BLaER1 treated with 17β-estradiol and CSF1 and Interleukin-3, amounts not matched to agents 10 nM and 100 nM (cell line): ENCODE measurements around the gene BUD31.

Experiments
- H3K27ac ChIP-seq, 11 experiments: shearing (Covaris generic); formaldehyde crosslinking; 2 replicates each; pipeline ENCODE4 v1.8.1; 2022
- H3K27me3 ChIP-seq, 11 experiments: shearing (Covaris generic); formaldehyde crosslinking; 2 replicates each; pipeline ENCODE4 v1.8.1; 2022
- H3K36me3 ChIP-seq, 11 experiments: shearing (Covaris generic); formaldehyde crosslinking; 2 replicates each; pipeline ENCODE4 v1.8.1; 2022
- H3K4me1 ChIP-seq, 10 experiments: shearing (Covaris generic); formaldehyde crosslinking; 2 replicates each; pipeline ENCODE4 v1.8.1; 2022
- H3K4me2 ChIP-seq, 11 experiments: shearing (Covaris generic); formaldehyde crosslinking; 2 replicates each; pipeline ENCODE4 v1.8.1; 2022
- H3K4me3 ChIP-seq, 10 experiments: shearing (Covaris generic); formaldehyde crosslinking; 2 replicates each; pipeline ENCODE4 v1.8.1; 2022
- H3K9ac ChIP-seq, 11 experiments: shearing (Covaris generic); formaldehyde crosslinking; 2 replicates each; pipeline ENCODE4 v1.8.1; 2022
- H3K9me3 ChIP-seq, 11 experiments: shearing (Covaris generic); formaldehyde crosslinking; replicated peaks in 1 of 11; 2 replicates each; pipeline ENCODE4 v1.8.1; 2022
- H4K20me1 ChIP-seq, 11 experiments: shearing (Covaris generic); formaldehyde crosslinking; 2 replicates each; pipeline ENCODE4 v1.8.1; 2022
- Cebpa-rat ChIP-seq, 11 experiments: shearing (Covaris generic); IDR thresholded peaks; 2 replicates each; pipeline ENCODE4 v1.8.1; 2022

Gene BUD31

DNA sequence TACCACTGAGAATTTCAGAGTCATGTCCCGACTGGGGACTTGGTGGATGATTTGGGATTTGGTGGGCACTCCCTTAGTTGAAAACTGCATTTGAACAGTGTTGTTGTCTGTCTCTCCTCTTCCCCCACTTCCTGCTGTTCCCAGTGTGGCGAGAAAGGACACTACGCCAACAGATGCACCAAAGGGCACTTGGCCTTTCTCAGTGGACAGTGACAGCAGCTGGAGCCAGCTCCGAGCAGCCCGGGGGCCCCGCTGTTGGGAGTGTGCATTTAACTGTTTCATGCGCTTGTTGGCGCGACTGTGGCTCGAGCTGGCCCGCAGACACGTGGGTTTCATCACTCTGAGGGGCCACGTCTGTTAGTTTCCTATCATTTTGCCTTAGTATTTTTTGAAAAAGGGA lies 47.5 kb downstream of the BUD31 start:
- TF ChIP-seq Cebpa-rat (IDR thresholded peaks at IDR 0.05), result no peak
- Histone ChIP-seq H3K27me3 (no peaks in the 10 kb centered on the region), H3K9me3 (no peaks in the 10 kb centered on the region), H3K9ac (no peak overlapping the region; a peak in 1 of 22 replicates), H3K4me3 (no peak overlapping the region), H3K4me2 (no peak overlapping the region), H3K27ac (no peak overlapping the region), H3K36me3 (peaks cover 98 to 100% (median 100%) of the 10 kb centered on the region in 11 experiments), H3K4me1 (peaks cover 0 to 16% (median 9%) of the 10 kb centered on the region in 10 experiments; a peak in 9 of 20 replicates), H4K20me1 (peaks cover 85 to 100% (median 100%) of the 10 kb centered on the region in 11 experiments)

GRCh38 chr7:99457050-99457649 lies 48.4 kb downstream of the BUD31 start:
- Histone ChIP-seq H3K4me2 (no peak overlapping the region), H3K9me3 (no peaks in the 10 kb centered on the region), H3K4me1 (peaks cover 0 to 20% (median 12%) of the 10 kb centered on the region in 10 experiments; a peak in 11 of 20 replicates), H3K4me3 (no peak overlapping the region), H3K27ac (no peak overlapping the region), H4K20me1 (peaks cover 88 to 100% (median 100%) of the 10 kb centered on the region in 11 experiments), H3K36me3 (peaks cover 99 to 100% (median 100%) of the 10 kb centered on the region in 11 experiments), H3K9ac (no peak overlapping the region), H3K27me3 (no peaks in the 10 kb centered on the region)
- TF ChIP-seq Cebpa-rat (IDR thresholded peaks at IDR 0.05), result no peak

- H3K27ac ChIP-seq, result no peak overlapping the region
- peaks cover 89 to 100% (median 100%) of the 10 kb centered on the region in 11 experiments for H4K20me1 ChIP-seq
- H3K4me1 ChIP-seq, result peaks cover 4 to 25% (median 12%) of the 10 kb centered on the region in 10 experiments; a peak in 17 of 20 replicates
- no peak for TF ChIP-seq Cebpa-rat (IDR thresholded peaks at IDR 0.05)
- no peaks in the 10 kb centered on the region for H3K9me3 ChIP-seq
- H3K4me2 ChIP-seq, result no peak overlapping the region
- no peaks in the 10 kb centered on the region for H3K27me3 ChIP-seq
- H3K36me3 ChIP-seq, result peaks cover 98 to 100% (median 99%) of the 10 kb centered on the region in 11 experiments
- 0 out of 22 replicates have a peak overlapping the region, but pooled peaks of 2 of the 11 experiments have one; percentile 20 to 28 for H3K9ac ChIP-seq
- no peak overlapping the region for H3K4me3 ChIP-seq
Measured at GRCh38 chr7:99457650-99458493, 49.1 kb downstream of the BUD31 start.

DNA sequence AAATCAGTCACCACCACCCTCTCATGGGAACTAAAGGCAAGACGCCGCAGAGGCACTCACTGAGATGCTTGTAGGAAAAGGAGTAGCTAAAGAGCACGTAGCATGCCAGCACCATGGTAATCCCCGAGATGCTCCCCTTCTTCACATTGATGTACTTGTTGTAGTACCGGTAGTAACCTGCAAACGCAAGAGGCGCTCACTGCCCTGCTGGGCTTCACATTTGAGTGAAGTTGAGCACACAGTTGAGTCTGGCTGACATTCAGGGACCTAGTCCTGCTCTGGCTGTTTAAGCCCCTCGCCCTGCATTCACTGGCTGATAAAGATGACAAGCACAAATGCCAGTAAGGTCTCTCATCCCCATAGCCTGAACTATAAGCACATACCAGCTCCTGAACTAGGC lies 50.3 kb downstream of the BUD31 start:
- no peak for TF ChIP-seq Cebpa-rat (IDR thresholded peaks at IDR 0.05)
- Histone ChIP-seq H3K27me3 (no peaks in the 10 kb centered on the region), H3K9me3 (no peaks in the 10 kb centered on the region), H3K36me3 (peaks cover 98 to 100% (median 99%) of the 10 kb centered on the region in 11 experiments), H3K4me1 (peaks cover 10 to 37% (median 20%) of the 10 kb centered on the region in 10 experiments), H4K20me1 (peaks cover 87 to 100% (median 100%) of the 10 kb centered on the region in 11 experiments), H3K4me3 (no peak overlapping the region), H3K4me2 (no peak overlapping the region), H3K27ac (no peak overlapping the region), H3K9ac (no peak overlapping the region)

GRCh38 chr7:99460651-99461050 lies 51.9 kb downstream of the BUD31 start:
- Histone ChIP-seq H3K4me2 (no peak overlapping the region), H3K4me3 (no peak overlapping the region), H3K27ac (no peak overlapping the region), H3K9ac (0 out of 22 replicates have a peak overlapping the region, but pooled peaks of 2 of the 11 experiments have one; percentile 3 to 8), H3K9me3 (no peaks in the 10 kb centered on the region), H3K36me3 (peaks cover 84 to 94% (median 90%) of the 10 kb centered on the region in 11 experiments), H3K27me3 (no peaks in the 10 kb centered on the region), H4K20me1 (peaks cover 74 to 95% (median 85%) of the 10 kb centered on the region in 11 experiments), H3K4me1 (peaks cover 22 to 48% (median 31%) of the 10 kb centered on the region in 10 experiments)
- TF ChIP-seq Cebpa-rat (IDR thresholded peaks at IDR 0.05), result no peak

GRCh38 chr7:99461221-99461620 lies 52.5 kb downstream of the BUD31 start:
- Histone ChIP-seq H3K27me3 (no peaks in the 10 kb centered on the region), H3K4me2 (no peak overlapping the region), H3K4me1 (peaks cover 22 to 49% (median 31%) of the 10 kb centered on the region in 10 experiments), H3K36me3 (peaks cover 78 to 89% (median 84%) of the 10 kb centered on the region in 11 experiments), H3K4me3 (no peak overlapping the region), H3K9me3 (no peaks in the 10 kb centered on the region), H3K9ac (0 out of 22 replicates have a peak overlapping the region, but pooled peaks of 2 of the 11 experiments have one; percentile 3 to 8), H4K20me1 (peaks cover 69 to 90% (median 79%) of the 10 kb centered on the region in 11 experiments), H3K27ac (no peak overlapping the region)
- TF ChIP-seq Cebpa-rat (IDR thresholded peaks at IDR 0.05), result no peak

DNA sequence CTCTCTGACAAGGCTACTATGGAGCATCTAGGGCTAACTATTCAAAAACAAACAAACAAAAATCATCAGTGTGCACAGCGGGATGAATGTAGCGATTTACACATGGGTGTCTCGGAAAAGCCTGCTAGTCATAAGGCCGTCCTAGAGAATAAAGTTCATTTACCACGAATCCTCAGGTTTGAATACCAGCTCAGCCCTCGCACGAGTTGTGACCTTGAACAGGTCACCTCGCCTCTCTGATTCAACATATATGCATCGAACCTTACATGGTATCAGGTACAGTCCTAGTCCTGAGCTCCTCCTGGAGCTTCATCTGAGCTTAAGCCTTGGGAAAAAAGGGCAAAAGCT lies 56.6 kb downstream of the BUD31 start:
- Histone ChIP-seq H3K27me3 (no peaks in the 10 kb centered on the region), H3K9ac (peak overlapping the region; percentile 91 to 98 (median 96)), H3K4me3 (peak overlapping the region; percentile 63 to 98 (median 87)), H3K4me1 (peaks cover 15 to 53% (median 28%) of the 10 kb centered on the region in 10 experiments), H3K4me2 (peak overlapping the region; percentile 78 to 97 (median 93)), H3K9me3 (no peaks in the 10 kb centered on the region), H3K27ac (peak overlapping the region; percentile 89 to 97 (median 95)), H3K36me3 (peaks cover 37 to 47% (median 42%) of the 10 kb centered on the region in 11 experiments), H4K20me1 (peaks cover 27 to 48% (median 38%) of the 10 kb centered on the region in 11 experiments)
- no peak for TF ChIP-seq Cebpa-rat (IDR thresholded peaks at IDR 0.05)

DNA sequence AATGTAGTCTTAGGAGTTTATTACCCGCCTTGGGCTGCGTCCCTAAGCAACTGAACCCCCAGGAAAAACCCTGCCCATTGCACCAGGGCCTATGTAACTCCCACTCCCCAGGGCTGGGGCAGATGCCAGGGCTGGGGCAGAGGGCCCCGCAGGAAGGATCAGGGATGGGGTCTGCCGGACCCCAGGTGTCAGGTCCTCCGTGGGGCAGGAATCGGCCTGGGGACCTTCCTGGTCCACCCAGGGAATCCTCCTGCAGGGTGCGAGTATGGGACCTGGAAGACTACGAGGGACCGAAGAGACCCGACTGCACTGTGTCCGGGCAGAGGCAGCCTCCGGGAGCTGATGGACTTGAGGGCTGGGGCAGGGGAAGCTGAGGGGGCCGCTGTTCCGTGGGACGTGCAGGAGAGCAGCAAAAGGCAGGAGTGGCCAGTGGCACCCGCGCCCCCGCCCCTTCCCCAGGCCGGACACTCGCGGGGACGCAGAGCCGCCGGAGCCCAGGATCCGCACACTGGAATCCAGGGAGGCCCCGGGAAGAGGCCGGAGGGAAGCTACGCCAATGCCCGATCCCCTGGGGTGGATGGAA lies 59.7 kb downstream of the BUD31 start:
- Histone ChIP-seq H3K9ac (no peak overlapping the region), H3K4me2 (no peak overlapping the region), H3K27me3 (no peaks in the 10 kb centered on the region), H3K4me3 (no peak overlapping the region), H3K36me3 (peaks cover 8 to 17% (median 13%) of the 10 kb centered on the region in 11 experiments), H3K9me3 (no peaks in the 10 kb centered on the region), H3K4me1 (peaks cover 17 to 29% (median 24%) of the 10 kb centered on the region in 10 experiments), H3K27ac (no peak overlapping the region), H4K20me1 (peaks cover 0 to 17% (median 7%) of the 10 kb centered on the region in 11 experiments; a peak in 13 of 22 replicates)
- TF ChIP-seq Cebpa-rat (IDR thresholded peaks at IDR 0.05), result no peak
